HG02938 (cell line): ENCODE data around the gene CPTP.

Experiments
- ATAC-seq: cut with Tn5 transposase; IDR thresholded peaks from one replicate; pipeline ENCODE4 v1.9.1; 2021; ENCODE audit warnings: mild to moderate bottlenecking, moderate library complexity; ENCODE audit not compliant: unreplicated experiment

CPTP gene

GRCh38 chr1:1332774-1333480 is 8.3 kb downstream of the CPTP start:
- no peak for ATAC-seq

GRCh38 chr1:1333551-1334241 is 9.1 kb downstream of the CPTP start:
- ATAC-seq: no peak

- ATAC-seq: no peak
Observed at GRCh38 chr1:1334835-1335234, 10.2 kb downstream of the CPTP start.

- no peak for ATAC-seq
Observed at GRCh38 chr1:1335283-1335682, 10.7 kb downstream of the CPTP start.

GRCh38 chr1:1335792-1336248 is 11.2 kb downstream of the CPTP start:
- ATAC-seq: no peak

- no peak for ATAC-seq
Observed at GRCh38 chr1:1336446-1336845, 11.8 kb downstream of the CPTP start.

- ATAC-seq: no peak
Observed at GRCh38 chr1:1336931-1337792, 12.6 kb downstream of the CPTP start.

- ATAC-seq: no peak
Observed at GRCh38 chr1:1337793-1338147, 13.2 kb downstream of the CPTP start.

GRCh38 chr1:1338278-1338677 is 13.7 kb downstream of the CPTP start:
- no peak for ATAC-seq

GRCh38 chr1:1340185-1340584 is 15.6 kb downstream of the CPTP start:
- ATAC-seq: no peak

GRCh38 chr1:1340791-1341548 is 16.4 kb downstream of the CPTP start:
- ATAC-seq: no peak

GRCh38 chr1:1341549-1342021 is 17.0 kb downstream of the CPTP start:
- no peak for ATAC-seq

GRCh38 chr1:1342061-1342562 is 17.5 kb downstream of the CPTP start:
- no peak for ATAC-seq

- ATAC-seq: no peak
Observed at GRCh38 chr1:1342584-1343115, 18.0 kb downstream of the CPTP start.

- ATAC-seq: no peak
Observed at GRCh38 chr1:1343811-1344421, 19.3 kb downstream of the CPTP start.

GRCh38 chr1:1344655-1345361 is 20.2 kb downstream of the CPTP start:
- no peak for ATAC-seq

- no peak for ATAC-seq
Observed at GRCh38 chr1:1345384-1345783, 20.8 kb downstream of the CPTP start.

- no peak for ATAC-seq
Observed at GRCh38 chr1:1345860-1346500, 21.4 kb downstream of the CPTP start.

- ATAC-seq: no peak
Observed at GRCh38 chr1:1346501-1346890, 21.9 kb downstream of the CPTP start.
